GM12873 (cell line): ENCODE results near the gene OOSP3.

Source experiments
- TF ChIP-seq, protein P1 (sequence below): IDR thresholded peaks from 2 replicates; pipeline ENCODE4 v1.5.1; 2012; ENCODE audit warnings: low read depth, mild to moderate bottlenecking, moderate library complexity, low read length, control low read depth; ENCODE audit not compliant: insufficient read depth; ENCODE audit errors: missing control alignments

The OOSP3 gene

GRCh38 chr11:59938132-59938531, 59.5 kb downstream of the OOSP3 start, which contains the start of gene OOSP1:
OOSP1 (plus strand) TSS chr11:59938432; CDS start chr11:59938455, 23 bp downstream.
- TF ChIP-seq, protein P1, sequence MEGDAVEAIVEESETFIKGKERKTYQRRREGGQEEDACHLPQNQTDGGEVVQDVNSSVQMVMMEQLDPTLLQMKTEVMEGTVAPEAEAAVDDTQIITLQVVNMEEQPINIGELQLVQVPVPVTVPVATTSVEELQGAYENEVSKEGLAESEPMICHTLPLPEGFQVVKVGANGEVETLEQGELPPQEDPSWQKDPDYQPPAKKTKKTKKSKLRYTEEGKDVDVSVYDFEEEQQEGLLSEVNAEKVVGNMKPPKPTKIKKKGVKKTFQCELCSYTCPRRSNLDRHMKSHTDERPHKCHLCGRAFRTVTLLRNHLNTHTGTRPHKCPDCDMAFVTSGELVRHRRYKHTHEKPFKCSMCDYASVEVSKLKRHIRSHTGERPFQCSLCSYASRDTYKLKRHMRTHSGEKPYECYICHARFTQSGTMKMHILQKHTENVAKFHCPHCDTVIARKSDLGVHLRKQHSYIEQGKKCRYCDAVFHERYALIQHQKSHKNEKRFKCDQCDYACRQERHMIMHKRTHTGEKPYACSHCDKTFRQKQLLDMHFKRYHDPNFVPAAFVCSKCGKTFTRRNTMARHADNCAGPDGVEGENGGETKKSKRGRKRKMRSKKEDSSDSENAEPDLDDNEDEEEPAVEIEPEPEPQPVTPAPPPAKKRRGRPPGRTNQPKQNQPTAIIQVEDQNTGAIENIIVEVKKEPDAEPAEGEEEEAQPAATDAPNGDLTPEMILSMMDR: no peak

DNA sequence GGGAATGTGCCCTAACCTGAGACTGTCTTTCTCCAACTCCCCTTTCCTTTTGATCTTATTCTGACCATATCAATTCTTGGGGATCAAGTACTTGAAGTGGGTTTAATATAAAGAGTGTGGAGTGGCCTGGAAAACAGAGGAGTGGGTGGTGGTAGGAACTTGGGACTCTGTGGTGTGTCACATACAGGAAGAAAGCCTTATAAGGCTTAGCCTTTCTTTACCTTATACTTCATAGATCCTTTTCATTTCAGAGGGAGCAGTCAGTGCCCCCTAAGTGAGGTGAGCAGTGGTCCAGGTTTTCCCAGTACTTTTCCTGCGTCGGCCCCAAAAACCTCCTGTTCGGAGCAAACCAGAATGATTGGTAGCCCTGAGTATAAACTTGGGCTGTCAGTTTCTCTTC, 60.1 kb downstream of the OOSP3 start:
- TF ChIP-seq, protein P1: no peak

DNA sequence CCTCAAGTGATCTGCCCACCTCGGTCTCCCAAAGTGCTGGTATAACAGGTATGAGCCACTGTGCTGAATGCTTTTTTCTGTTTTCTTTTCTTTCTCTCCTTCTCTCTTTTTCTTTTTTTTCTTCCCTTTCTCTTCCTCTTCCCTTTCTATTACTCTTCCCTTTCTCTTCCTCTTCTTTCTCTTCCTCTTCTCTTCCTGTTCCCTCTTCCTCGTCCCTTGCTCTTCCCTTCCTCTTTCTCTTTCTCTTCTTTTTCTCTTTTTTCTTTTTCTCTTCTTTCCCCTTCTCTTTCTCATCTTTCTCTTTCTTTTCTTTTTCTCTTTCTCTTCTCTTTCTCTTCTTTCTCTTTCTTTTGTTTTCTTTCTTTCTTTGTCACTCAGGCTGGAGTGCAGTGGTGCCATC, 60.9 kb downstream of the OOSP3 start:
- TF ChIP-seq, protein P1: no peak

DNA sequence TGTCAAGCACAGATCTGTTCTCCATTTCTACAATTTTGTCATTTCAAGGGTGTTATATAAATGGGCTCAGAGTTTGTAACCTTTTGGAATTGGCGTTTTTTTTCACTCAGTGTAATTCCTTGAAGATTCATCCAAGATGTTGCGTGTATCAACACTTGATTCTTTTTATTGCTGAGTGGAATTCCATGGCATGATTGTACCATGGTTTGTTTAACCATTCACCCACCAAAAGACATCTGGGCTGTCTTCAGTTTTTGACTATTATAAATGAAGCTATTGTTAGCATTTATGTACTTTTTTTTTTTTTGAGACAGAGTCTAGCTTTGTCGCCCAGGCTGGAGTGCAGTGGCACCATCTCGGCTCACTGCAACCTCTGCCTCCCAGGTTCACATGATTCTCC, 62.5 kb downstream of the OOSP3 start:
- TF ChIP-seq, protein P1: no peak

DNA sequence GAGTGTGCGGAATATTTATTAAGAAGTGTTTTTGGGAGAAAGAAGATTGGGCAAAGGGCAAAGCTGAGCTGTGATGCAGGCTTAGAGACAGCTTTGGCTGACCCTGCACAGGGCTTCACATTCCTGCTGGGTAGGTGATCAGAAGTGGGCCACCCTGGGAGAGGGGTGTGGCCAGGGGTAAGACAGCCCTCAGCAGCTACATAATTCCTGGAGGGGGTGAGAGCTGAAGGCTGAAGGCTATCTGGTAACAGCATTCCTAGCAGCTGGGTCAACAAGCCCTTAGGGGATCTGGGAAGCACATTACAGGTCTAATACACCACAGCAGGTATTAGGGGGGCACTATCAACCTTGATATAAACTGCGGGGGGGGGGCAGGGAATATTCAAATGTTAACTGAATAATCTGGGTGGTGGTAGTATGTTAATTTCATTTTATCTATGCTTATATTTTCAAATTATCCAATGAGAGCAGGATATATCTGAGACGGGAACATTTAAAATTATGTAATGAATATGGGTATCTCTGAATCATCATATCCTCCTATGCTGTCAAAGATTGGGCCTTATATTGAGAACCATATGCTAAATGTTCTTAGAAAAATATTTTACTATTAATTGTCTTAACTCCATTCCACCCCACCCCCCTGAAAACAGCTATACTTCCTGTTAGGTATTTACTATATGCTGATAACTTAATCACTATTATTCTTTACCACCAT, 65.6 kb downstream of the OOSP3 start:
- TF ChIP-seq, protein P1: no peak

GRCh38 chr11:59944720-59945119, 66.1 kb downstream of the OOSP3 start:
- TF ChIP-seq, protein P1: no peak
